ENCODE results near the gene GALNT15.

The GALNT15 gene

DNA sequence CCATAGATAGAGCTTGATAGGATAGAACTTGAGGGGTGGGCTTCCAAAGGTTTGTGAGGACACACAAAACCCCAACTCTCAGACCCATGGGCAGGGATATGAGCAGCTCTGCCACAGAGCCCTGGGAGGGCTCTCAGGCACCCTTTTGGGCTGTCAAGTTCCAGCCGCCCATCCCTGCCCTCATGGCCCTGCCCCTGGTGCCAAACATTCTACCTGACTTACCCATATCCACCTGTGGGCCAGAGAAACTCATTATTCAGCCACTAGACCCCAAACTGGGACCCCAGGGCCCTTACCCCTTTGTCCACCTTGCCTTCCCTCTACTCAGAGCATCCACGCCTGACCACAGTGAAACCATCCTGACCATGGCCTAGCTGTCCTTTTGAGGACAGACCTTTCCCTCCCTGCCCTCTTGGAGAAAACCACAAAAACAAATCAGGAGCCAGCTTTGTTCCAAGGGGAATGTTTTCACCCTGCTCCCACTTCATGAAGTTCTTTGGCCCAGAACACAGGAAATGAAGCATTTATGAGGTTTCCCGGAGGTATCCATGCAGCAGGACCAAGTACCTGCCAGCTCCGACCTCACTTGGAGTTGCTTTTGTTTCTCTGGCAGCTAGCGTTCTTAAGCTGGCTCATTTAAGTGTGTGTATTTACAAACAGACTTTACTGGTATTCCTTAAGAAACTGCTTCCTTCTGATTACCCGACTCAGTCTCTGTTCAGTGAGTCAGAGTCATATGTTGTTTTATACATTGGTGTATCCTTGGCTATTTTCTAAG lies 34.2 kb upstream of the GALNT15 start:
- H3K9ac ChIP-seq (ENCODE audit: low read depth in 1 of 2, low read length in 2 of 2), result no peak overlapping the region
- H3K4me1 ChIP-seq (ENCODE audit: control insufficient read depth in 1 of 2, insufficient read depth in 2 of 2, low read length in 2 of 2), result no peaks in the 10 kb centered on the region
- peaks cover 0 to 5% of the 10 kb centered on the region in 2 donors for H3K9me3 ChIP-seq (ENCODE audit: control insufficient read depth in 1 of 2, low read length in 2 of 2)
- H3K27ac ChIP-seq (ENCODE audit: low read depth, low read length), result no peak overlapping the region
- no peaks in the 10 kb centered on the region for H3K36me3 ChIP-seq (ENCODE audit: control insufficient read depth in 1 of 2, insufficient read depth in 2 of 2, low read length in 2 of 2)
- no peak overlapping the region for H3K4me3 ChIP-seq (ENCODE audit: low read depth in 1 of 2, low read length in 2 of 2)
- no peaks in the 10 kb centered on the region for H3K27me3 ChIP-seq (ENCODE audit: control insufficient read depth in 1 of 2, insufficient read depth in 2 of 2, low read length in 2 of 2)

DNA sequence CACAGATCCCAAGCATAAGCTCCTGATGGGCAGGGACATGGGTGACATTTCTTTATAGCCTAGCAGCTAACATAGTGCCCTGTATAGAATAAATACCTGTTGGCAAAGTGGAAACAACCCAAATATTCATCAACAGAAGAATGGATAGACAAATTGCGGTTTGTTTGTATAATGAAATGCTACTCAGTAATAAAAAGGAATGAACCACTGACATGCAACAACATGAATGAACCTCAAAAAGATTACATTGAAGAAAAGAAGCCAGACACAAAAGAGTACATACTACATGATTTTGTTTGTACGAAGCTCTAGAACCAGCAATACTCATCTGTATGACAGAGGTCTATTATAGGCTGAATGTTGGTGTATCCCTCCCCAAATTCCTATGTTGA lies 33.6 kb upstream of the GALNT15 start:
- no peaks in the 10 kb centered on the region for H3K27me3 ChIP-seq (ENCODE audit: control insufficient read depth in 1 of 2, insufficient read depth in 2 of 2, low read length in 2 of 2)
- no peaks in the 10 kb centered on the region for H3K4me1 ChIP-seq (ENCODE audit: control insufficient read depth in 1 of 2, insufficient read depth in 2 of 2, low read length in 2 of 2)
- H3K9me3 ChIP-seq (ENCODE audit: control insufficient read depth in 1 of 2, low read length in 2 of 2), result peaks cover 0 to 5% of the 10 kb centered on the region in 2 donors
- no peaks in the 10 kb centered on the region for H3K36me3 ChIP-seq (ENCODE audit: control insufficient read depth in 1 of 2, insufficient read depth in 2 of 2, low read length in 2 of 2)
- no peak overlapping the region for H3K4me3 ChIP-seq (ENCODE audit: low read depth in 1 of 2, low read length in 2 of 2)
- no peak overlapping the region for H3K9ac ChIP-seq (ENCODE audit: low read depth in 1 of 2, low read length in 2 of 2)
- H3K27ac ChIP-seq (ENCODE audit: low read depth, low read length), result no peak overlapping the region

DNA sequence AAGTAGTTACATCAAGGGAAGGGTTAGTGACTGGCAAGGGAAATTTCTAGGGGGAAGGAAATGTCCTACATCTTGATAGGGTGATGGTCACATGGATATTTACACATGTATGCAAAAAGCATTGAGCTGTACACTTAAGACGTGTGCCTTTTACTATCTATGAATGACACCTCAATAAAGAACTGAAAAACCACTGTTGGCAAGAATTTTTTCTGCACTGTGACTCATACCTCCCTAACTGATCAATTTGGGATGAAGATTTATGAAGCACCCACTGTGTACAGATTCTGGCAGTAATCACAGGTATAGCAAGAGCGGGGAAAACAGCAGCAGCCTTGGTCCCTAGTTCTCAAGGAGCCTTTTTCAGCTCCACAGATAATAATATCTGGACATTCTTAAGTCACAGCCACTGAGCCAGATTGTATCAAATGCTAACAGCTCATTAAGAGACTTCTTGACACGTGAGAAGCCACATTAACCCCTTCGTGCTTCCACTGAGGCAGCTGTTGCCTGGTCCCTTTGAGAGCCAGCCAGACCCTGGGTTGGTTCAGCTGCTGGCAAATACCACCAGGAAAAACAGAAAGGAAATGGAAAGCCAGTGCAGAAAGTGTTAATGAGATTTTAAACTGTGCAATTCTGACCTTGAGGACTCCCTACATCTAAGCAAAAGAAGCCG lies 32.0 kb upstream of the GALNT15 start:
- Histone ChIP-seq H3K36me3 (ENCODE audit: control insufficient read depth in 1 of 2, insufficient read depth in 2 of 2, low read length in 2 of 2) (no peaks in the 10 kb centered on the region), H3K27me3 (ENCODE audit: control insufficient read depth in 1 of 2, insufficient read depth in 2 of 2, low read length in 2 of 2) (no peaks in the 10 kb centered on the region), H3K4me3 (ENCODE audit: low read depth in 1 of 2, low read length in 2 of 2) (no peak overlapping the region), H3K27ac (ENCODE audit: low read depth, low read length) (no peak overlapping the region), H3K9ac (ENCODE audit: low read depth in 1 of 2, low read length in 2 of 2) (no peak overlapping the region), H3K4me1 (ENCODE audit: control insufficient read depth in 1 of 2, insufficient read depth in 2 of 2, low read length in 2 of 2) (no peaks in the 10 kb centered on the region), H3K9me3 (ENCODE audit: control insufficient read depth in 1 of 2, low read length in 2 of 2) (no peaks in the 10 kb centered on the region)

DNA sequence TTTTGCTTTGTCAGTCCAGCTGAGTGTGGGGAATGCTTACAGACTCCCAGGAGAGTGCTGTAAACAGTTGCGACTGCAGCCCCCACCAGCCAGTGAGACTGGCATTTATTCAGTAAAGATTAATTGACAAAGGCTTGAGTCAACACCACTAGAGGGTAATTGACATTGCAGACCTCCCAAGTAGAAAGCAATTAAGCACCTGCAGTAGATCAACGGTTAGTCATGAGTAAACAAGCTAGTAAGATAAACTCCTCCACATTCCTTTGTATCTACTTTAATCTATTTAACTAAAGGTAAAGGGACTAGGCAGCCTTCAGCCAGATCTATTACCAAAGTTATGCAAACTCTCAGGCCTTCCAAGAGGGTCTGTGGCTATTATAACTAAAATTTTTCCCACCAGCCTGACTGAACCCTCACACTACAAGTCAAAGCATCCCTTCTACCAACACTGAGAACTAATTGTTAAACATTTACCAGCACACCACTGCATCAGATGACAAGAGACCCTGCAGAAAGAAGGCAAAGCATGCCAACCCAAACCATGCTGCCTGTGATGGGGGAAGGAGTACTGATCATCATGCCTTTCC lies 30.5 kb upstream of the GALNT15 start:
- Histone ChIP-seq H3K9me3 (ENCODE audit: control insufficient read depth in 1 of 2, low read length in 2 of 2) (no peaks in the 10 kb centered on the region), H3K4me3 (ENCODE audit: low read depth in 1 of 2, low read length in 2 of 2) (no peak overlapping the region), H3K36me3 (ENCODE audit: control insufficient read depth in 1 of 2, insufficient read depth in 2 of 2, low read length in 2 of 2) (no peaks in the 10 kb centered on the region), H3K4me1 (ENCODE audit: control insufficient read depth in 1 of 2, insufficient read depth in 2 of 2, low read length in 2 of 2) (no peaks in the 10 kb centered on the region), H3K27me3 (ENCODE audit: control insufficient read depth in 1 of 2, insufficient read depth in 2 of 2, low read length in 2 of 2) (no peaks in the 10 kb centered on the region), H3K9ac (ENCODE audit: low read depth in 1 of 2, low read length in 2 of 2) (no peak overlapping the region), H3K27ac (ENCODE audit: low read depth, low read length) (no peak overlapping the region)

DNA sequence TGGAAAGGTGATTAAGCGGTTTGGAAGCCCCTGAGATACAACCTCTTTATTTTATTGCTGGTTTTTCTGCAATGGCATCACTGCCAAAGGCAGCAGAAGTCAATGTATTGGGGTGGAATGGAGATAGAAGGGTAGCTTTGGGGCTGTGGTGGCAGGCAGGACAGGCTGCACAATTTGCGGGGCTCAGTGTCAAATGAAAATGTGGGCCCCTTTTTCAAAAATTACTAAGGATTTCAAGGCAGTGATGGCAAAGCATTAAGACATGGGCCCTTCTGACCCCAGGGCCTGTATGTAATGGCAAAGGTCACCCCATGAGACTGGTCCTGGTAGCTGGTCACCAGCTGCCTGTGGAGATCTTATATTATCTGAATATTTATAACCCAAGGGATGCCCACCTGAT lies 29.3 kb upstream of the GALNT15 start:
- Histone ChIP-seq H3K4me1 (ENCODE audit: control insufficient read depth in 1 of 2, insufficient read depth in 2 of 2, low read length in 2 of 2) (no peaks in the 10 kb centered on the region), H3K27ac (ENCODE audit: low read depth, low read length) (no peak overlapping the region), H3K9ac (ENCODE audit: low read depth in 1 of 2, low read length in 2 of 2) (no peak overlapping the region), H3K9me3 (ENCODE audit: control insufficient read depth in 1 of 2, low read length in 2 of 2) (no peaks in the 10 kb centered on the region), H3K4me3 (ENCODE audit: low read depth in 1 of 2, low read length in 2 of 2) (no peak overlapping the region), H3K36me3 (ENCODE audit: control insufficient read depth in 1 of 2, insufficient read depth in 2 of 2, low read length in 2 of 2) (no peaks in the 10 kb centered on the region), H3K27me3 (ENCODE audit: control insufficient read depth in 1 of 2, insufficient read depth in 2 of 2, low read length in 2 of 2) (no peaks in the 10 kb centered on the region)

DNA sequence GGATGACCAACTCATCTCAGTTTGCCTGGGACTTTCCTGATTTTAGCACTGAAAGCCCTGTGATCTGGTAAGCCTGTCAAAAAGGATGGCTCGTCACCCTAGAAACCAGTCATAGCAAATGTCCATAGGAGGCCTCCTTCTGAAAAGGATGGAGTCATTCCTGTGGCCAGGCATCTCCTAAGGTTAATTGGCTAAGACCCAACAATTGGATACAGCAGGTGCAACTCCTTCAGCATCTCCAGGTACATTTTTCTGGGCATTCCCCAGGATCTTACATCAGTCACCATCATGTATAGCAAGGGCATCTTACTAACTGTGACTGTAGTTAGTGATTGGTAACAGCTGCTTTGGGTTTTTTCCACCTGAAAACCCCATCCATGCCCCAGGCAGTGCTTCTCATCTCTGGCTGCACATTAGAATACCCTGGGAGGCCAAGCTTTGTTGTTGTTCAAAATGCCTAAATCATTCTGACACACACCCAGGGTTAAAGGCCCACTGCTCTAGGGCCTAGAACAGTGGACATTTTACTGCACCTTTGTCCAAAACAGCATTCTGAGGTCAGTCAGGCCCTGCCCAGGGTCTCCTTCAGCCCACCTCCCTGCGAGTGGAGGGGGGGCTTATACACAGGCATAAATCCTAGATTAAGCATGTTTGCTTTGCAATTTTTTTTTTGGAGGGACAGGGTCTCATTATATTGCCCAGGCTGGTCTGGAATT lies 28.3 kb upstream of the GALNT15 start:
- Histone ChIP-seq H3K9ac (ENCODE audit: low read depth in 1 of 2, low read length in 2 of 2) (no peak overlapping the region), H3K27ac (ENCODE audit: low read depth, low read length) (no peak overlapping the region), H3K9me3 (ENCODE audit: control insufficient read depth in 1 of 2, low read length in 2 of 2) (no peaks in the 10 kb centered on the region), H3K36me3 (ENCODE audit: control insufficient read depth in 1 of 2, insufficient read depth in 2 of 2, low read length in 2 of 2) (no peaks in the 10 kb centered on the region), H3K27me3 (ENCODE audit: control insufficient read depth in 1 of 2, insufficient read depth in 2 of 2, low read length in 2 of 2) (no peaks in the 10 kb centered on the region), H3K4me1 (ENCODE audit: control insufficient read depth in 1 of 2, insufficient read depth in 2 of 2, low read length in 2 of 2) (no peaks in the 10 kb centered on the region), H3K4me3 (ENCODE audit: low read depth in 1 of 2, low read length in 2 of 2) (no peak overlapping the region)

DNA sequence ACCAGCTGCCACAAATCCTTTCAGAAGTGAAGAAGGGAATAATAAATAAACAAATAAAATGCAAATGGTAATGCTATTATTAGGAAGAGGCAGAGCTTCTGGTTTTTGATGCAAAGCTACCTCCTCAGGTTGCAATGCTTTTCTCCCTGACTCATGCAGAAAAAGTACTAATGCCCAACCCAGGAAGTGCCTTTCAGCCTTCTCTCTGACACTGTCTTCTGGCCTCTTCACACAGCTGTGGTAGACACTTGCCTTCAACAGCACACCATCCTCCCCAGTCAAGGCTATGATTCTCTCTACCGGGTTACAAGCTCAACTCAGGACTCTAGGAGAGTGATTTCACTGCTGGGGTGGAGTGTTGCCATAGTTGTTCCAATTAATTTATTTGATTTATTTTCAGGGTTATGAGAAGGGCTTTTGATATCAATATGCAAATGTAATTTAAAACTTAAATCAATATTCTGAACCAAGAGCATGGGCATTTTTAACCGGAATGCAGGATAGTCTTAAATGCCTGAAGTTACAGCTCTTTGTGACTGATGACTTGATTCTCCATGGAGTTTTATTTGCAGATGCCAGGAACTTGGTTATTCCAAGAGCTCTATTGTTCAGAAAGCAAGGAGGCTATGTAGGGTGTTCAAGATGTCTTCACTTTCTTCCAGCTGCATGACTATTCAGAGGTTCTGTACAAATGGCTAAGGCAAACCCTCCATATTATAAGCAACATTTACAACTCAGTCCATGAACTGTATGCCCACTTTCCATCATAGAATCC lies 27.1 kb upstream of the GALNT15 start:
- no peaks in the 10 kb centered on the region for H3K9me3 ChIP-seq (ENCODE audit: control insufficient read depth in 1 of 2, low read length in 2 of 2)
- no peaks in the 10 kb centered on the region for H3K4me1 ChIP-seq (ENCODE audit: control insufficient read depth in 1 of 2, insufficient read depth in 2 of 2, low read length in 2 of 2)
- H3K27ac ChIP-seq (ENCODE audit: low read depth, low read length), result no peak overlapping the region

DNA sequence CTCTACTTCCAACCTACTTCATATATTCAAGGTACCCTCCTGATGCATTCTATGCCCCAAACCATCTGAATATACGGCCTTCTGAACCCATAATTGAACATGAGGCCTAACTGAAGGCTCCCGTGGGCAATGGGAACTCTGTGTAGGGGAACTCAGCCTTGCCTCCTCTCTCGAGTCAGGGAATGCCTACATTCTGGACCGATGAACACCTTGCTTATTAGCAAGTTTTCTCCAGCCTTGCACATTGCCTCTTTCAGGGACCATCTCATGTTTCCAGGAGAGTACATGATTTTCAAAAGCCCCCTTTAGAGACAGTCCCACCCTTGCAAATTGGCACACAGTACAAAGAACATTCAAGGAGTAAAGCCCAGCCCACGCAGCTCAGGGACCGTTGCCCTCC lies 26.3 kb upstream of the GALNT15 start:
- H3K9me3 ChIP-seq (ENCODE audit: control insufficient read depth in 1 of 2, low read length in 2 of 2), result no peaks in the 10 kb centered on the region
- H3K4me1 ChIP-seq (ENCODE audit: control insufficient read depth in 1 of 2, insufficient read depth in 2 of 2, low read length in 2 of 2), result no peaks in the 10 kb centered on the region
- H3K9ac ChIP-seq (ENCODE audit: low read depth in 1 of 2, low read length in 2 of 2), result no peak overlapping the region
- H3K27me3 ChIP-seq (ENCODE audit: control insufficient read depth in 1 of 2, insufficient read depth in 2 of 2, low read length in 2 of 2), result no peaks in the 10 kb centered on the region
- H3K36me3 ChIP-seq (ENCODE audit: control insufficient read depth in 1 of 2, insufficient read depth in 2 of 2, low read length in 2 of 2), result no peaks in the 10 kb centered on the region
- no peak overlapping the region for H3K27ac ChIP-seq (ENCODE audit: low read depth, low read length)
- H3K4me3 ChIP-seq (ENCODE audit: low read depth in 1 of 2, low read length in 2 of 2), result no peak overlapping the region

More for the DNA sequence above, 27.1 kb upstream of the GALNT15 start:
- Histone ChIP-seq H3K27me3 (ENCODE audit: control insufficient read depth in 1 of 2, insufficient read depth in 2 of 2, low read length in 2 of 2) (no peaks in the 10 kb centered on the region), H3K4me3 (ENCODE audit: low read depth in 1 of 2, low read length in 2 of 2) (no peak overlapping the region), H3K36me3 (ENCODE audit: control insufficient read depth in 1 of 2, insufficient read depth in 2 of 2, low read length in 2 of 2) (no peaks in the 10 kb centered on the region), H3K9ac (ENCODE audit: low read depth in 1 of 2, low read length in 2 of 2) (no peak overlapping the region)

DNA sequence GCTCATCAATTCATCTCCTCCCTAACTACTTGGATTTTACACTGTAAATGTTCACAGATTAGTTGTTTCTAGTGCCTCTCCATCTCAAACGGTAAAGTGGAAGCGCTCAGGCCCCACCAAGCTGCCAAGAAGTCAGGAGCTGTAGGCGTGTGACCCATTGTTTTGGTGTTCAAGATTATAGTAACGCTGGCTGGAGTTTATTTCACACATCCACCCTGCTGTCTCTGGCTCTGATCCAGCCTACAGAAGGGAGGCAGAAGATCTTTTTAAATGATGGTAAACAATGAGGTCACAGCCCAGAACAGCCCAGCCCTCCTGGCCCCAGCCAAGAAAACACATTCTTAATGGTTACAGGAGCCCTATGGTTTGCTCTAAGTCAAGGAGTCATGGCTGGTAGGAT lies 25.7 kb upstream of the GALNT15 start:
- Histone ChIP-seq H3K9ac (ENCODE audit: low read depth in 1 of 2, low read length in 2 of 2) (no peak overlapping the region), H3K9me3 (ENCODE audit: control insufficient read depth in 1 of 2, low read length in 2 of 2) (no peaks in the 10 kb centered on the region), H3K27me3 (ENCODE audit: control insufficient read depth in 1 of 2, insufficient read depth in 2 of 2, low read length in 2 of 2) (no peaks in the 10 kb centered on the region), H3K36me3 (ENCODE audit: control insufficient read depth in 1 of 2, insufficient read depth in 2 of 2, low read length in 2 of 2) (no peaks in the 10 kb centered on the region), H3K4me3 (ENCODE audit: low read depth in 1 of 2, low read length in 2 of 2) (no peak overlapping the region), H3K27ac (ENCODE audit: low read depth, low read length) (no peak overlapping the region), H3K4me1 (ENCODE audit: control insufficient read depth in 1 of 2, insufficient read depth in 2 of 2, low read length in 2 of 2) (no peaks in the 10 kb centered on the region)

Measured in duodenal mucosa (tissue), 2 donors.